ENCODE data around the gene C10orf53. TPM values are rescaled to one million over a fixed set of nuclear protein-coding genes. Genes with fewer than 3 reads are reported as not detected.

Gene C10orf53
- polyA plus RNA-seq, 1 of the 3 experiments (the other 2 are of a cell fraction): not detected

- DNase-seq: no peak
- Histone ChIP-seq H3K9ac (no peak overlapping the region), H3K4me3 (ENCODE audit: low read depth in 2 of 2, low read length in 1 of 2) (no peak overlapping the region), H3K9me2 (no peaks in the 10 kb centered on the region), H3K9me3 (no peaks in the 10 kb centered on the region), H3F3A (replicated peaks; ENCODE audit: insufficient read depth) (no peaks in the 10 kb centered on the region), H3K36me3 (replicated peaks in 1 of 2; ENCODE audit: control insufficient read depth in 1 of 2, insufficient read depth in 2 of 2, low read length in 1 of 2) (no peaks in the 10 kb centered on the region), H2AFZ (ENCODE audit: low read depth) (no peak overlapping the region), H3K27me3 (ENCODE audit: insufficient read depth) (no peaks in the 10 kb centered on the region; the same call in 1 of the 2 replicates), H3K4me1 (ENCODE audit: control insufficient read depth in 1 of 2, insufficient read depth in 2 of 2, low read depth in 1 of 2, low read length in 1 of 2) (peaks cover 0 to 53% of the 10 kb centered on the region in 2 experiments; a peak in 2 of 4 replicates), H3K4me2 (no peak overlapping the region), H4K20me1 (ENCODE audit: insufficient read depth) (no peaks in the 10 kb centered on the region), H3K27ac (ENCODE audit: low read depth in 2 of 2, low read length in 1 of 2) (no peak overlapping the region), H3K79me2 (ENCODE audit: insufficient read depth) (no peaks in the 10 kb centered on the region)
- POLR2A ChIA-PET: no interaction called here
- WGBS (ENCODE audit: low lambda C conversion rate): 52% methylated on average over 5 of the region's 5 CpGs
- no peak for TF ChIP-seq RAD21 (IDR thresholded peaks at IDR 0.05; ENCODE audit: low read length)
- TF ChIP-seq CTCF (IDR thresholded peaks at IDR 0.05): no peak
- TF ChIP-seq EZH2phosphoT487 (IDR thresholded peaks at IDR 0.05; ENCODE audit: borderline replicate concordance, low read depth): no peak
- TF ChIP-seq NRF1 (IDR thresholded peaks at IDR 0.05; ENCODE audit: low read depth, low read length): no peak
- TF ChIP-seq RCOR1 (IDR thresholded peaks at IDR 0.05; ENCODE audit: low read length): no peak
- no peak for TF ChIP-seq SMC3 (IDR thresholded peaks at IDR 0.05; ENCODE audit: low read depth, low read length)
- no peak for TF ChIP-seq REST (IDR thresholded peaks at IDR 0.05; ENCODE audit: low read depth, low read length)
- TF ChIP-seq, protein P1, sequence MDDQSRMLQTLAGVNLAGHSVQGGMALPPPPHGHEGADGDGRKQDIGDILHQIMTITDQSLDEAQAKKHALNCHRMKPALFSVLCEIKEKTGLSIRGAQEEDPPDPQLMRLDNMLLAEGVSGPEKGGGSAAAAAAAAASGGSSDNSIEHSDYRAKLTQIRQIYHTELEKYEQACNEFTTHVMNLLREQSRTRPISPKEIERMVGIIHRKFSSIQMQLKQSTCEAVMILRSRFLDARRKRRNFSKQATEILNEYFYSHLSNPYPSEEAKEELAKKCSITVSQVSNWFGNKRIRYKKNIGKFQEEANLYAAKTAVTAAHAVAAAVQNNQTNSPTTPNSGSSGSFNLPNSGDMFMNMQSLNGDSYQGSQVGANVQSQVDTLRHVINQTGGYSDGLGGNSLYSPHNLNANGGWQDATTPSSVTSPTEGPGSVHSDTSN (IDR thresholded peaks at IDR 0.05): no peak
- TF ChIP-seq TCF12 (IDR thresholded peaks at IDR 0.05): no peak
- TF ChIP-seq ZBTB33 (IDR thresholded peaks at IDR 0.05; ENCODE audit: borderline replicate concordance, low read depth): no peak
- no peak for TF ChIP-seq FOXM1 (IDR thresholded peaks at IDR 0.05; ENCODE audit: low read depth)
- TF ChIP-seq FOXJ3 (CRISPR knock-in tag; IDR thresholded peaks at IDR 0.05): no peak
- TF ChIP-seq RXRA (IDR thresholded peaks at IDR 0.05; ENCODE audit: borderline replicate concordance, low read depth): no peak
- CTCF ChIA-PET: interaction anchor here (1.1 kb wide), 2 partner anchors 23 to 72 kb away, joined by 3 to 4 read pairs; no protein-coding TSS in a partner anchor
These were observed 12.8 kb upstream of the C10orf53 start for GRCh38 chr10:49666685-49667084.
